Skeletal muscle satellite cell (primary cell): ENCODE measurements around the gene OR11G2. TPM values are rescaled to one million over a fixed set of nuclear protein-coding genes. Genes with fewer than 3 reads are reported as not detected.
"Not testable (repeated sequence)": the region's sequence is repeated elsewhere in the genome, so short reads cannot be mapped to it uniquely, and the experiment has no call there.

Experiments used
- H3K27me3 ChIP-seq: 2 replicates; pipeline ENCODE4 v1.7.0; 2013; ENCODE audit warnings: low read length; ENCODE audit not compliant: control insufficient read depth, insufficient read depth
- H3K36me3 ChIP-seq: 2 replicates; pipeline ENCODE4 v1.7.0; 2013; ENCODE audit warnings: mild to moderate bottlenecking, control low read depth, low read length; ENCODE audit not compliant: insufficient read depth
- H3K4me1 ChIP-seq: 2 replicates; pipeline ENCODE4 v1.7.0; 2013; ENCODE audit warnings: low read length; ENCODE audit not compliant: control insufficient read depth, insufficient read depth
- H3K4me2 ChIP-seq: 2 replicates; pipeline ENCODE4 v1.7.0; 2013; ENCODE audit warnings: mild to moderate bottlenecking, low read length
- H3K4me3 ChIP-seq: 2 replicates; pipeline ENCODE4 v1.7.0; 2013; ENCODE audit warnings: low read length
- H3K9ac ChIP-seq: 2 replicates; pipeline ENCODE4 v1.7.0; 2013; ENCODE audit warnings: mild to moderate bottlenecking, low read depth, low read length, moderate library complexity
- H3K9me3 ChIP-seq: replicated peaks from 2 replicates; pipeline ENCODE4 v1.7.0; 2013; ENCODE audit warnings: mild to moderate bottlenecking, control low read depth, low read length
- small RNA-seq: library from RNA; depleted of rRNA; stranded (forward); fragments of <200 nt; gene quantifications from one replicate; pipeline ENCODE3, GENCODE V24; 2012

The OR11G2 gene

GRCh38 chr14:20228681-20229080 is 38.0 kb downstream of the OR11G2 start, which contains the start of gene OR11H7:
TSS of gene OR11H7 (plus strand) at chr14:20228981.
- Histone ChIP-seq H3K9ac (no peak within 1 kb of the TSS), H3K4me3 (no peak within 1 kb of the TSS), H3K27me3 (no peaks in the 10 kb centered on the region), H3K4me1 (no peaks in the 10 kb centered on the region), H3K9me3 (no peaks in the 10 kb centered on the region), H3K36me3 (no peaks in the 10 kb centered on the region), H3K4me2 (no peak within 1 kb of the TSS)

GRCh38 chr14:20235415-20235814 is 44.7 kb downstream of the OR11G2 start:
- not testable (repeated sequence) for H3K9me3 ChIP-seq, H3K9ac ChIP-seq, H3K4me1 ChIP-seq, H3K27me3 ChIP-seq, H3K4me2 ChIP-seq, H3K4me3 ChIP-seq, H3K36me3 ChIP-seq

GRCh38 chr14:20247646-20248246 is 57.0 kb downstream of the OR11G2 start:
- no peaks in the 10 kb centered on the region for H3K4me1 ChIP-seq
- H3K4me3 ChIP-seq: no peak overlapping the region
- no peaks in the 10 kb centered on the region for H3K27me3 ChIP-seq
- H3K9ac ChIP-seq: no peak overlapping the region
- H3K36me3 ChIP-seq: no peaks in the 10 kb centered on the region
- H3K4me2 ChIP-seq: no peak overlapping the region
- no peaks in the 10 kb centered on the region for H3K9me3 ChIP-seq

Small RNA genes within 50 kb of the gene (small RNA-seq; reads per million reads assigned to genes)
- gene GTF2IP22: not detected
